Measurements from ENCODE around the gene PTPN1. TPM values are rescaled to one million over a fixed set of nuclear protein-coding genes. Genes with fewer than 3 reads are reported as not detected.

PTPN1 gene
- total RNA-seq, 4 donors from 2014 or later = 20.7 to 26.7 (median 23.7) TPM

DNA sequence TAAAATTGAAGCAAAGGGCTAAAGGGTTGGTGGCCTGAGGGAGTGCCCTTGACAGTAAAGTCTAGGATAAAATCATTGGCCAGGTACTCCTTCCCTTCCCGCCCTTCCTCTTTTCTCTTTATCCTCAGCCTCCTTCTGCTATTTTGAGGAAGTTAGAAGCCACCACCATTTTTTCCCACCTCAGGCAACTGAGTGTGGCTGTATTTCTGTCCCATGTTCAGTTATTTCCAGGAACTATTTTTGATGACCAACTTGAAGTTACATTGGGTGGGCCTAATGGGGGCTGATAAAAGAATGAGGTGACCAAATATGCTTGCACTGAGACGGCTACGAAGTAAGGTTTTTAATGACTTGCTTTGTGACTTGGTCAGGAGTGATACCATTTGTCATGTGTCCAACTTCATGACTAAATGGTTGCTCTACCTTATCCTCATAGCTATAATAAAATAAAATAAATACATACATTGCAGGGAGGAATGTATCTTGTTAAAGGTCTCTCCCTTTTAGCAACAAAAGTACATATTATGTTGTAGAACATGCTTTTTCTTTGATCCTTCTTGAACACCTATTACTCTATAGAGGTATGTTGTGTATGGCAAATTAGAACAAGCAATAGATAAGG is 12.0 kb downstream of the PTPN1 start:
- 94 to 96% methylated on average over 3 of the region's 3 CpGs for WGBS, 2 donors
- no peaks in the 10 kb centered on the region for H3K27me3 ChIP-seq
- H3K36me3 ChIP-seq = no peaks in the 10 kb centered on the region
- no peaks in the 10 kb centered on the region for H3K9me3 ChIP-seq
- TF ChIP-seq EP300 (IDR thresholded peaks at IDR 0.05) (no peak), POLR2A (IDR thresholded peaks at IDR 0.05) (no peak)
- TF ChIP-seq, protein P1, sequence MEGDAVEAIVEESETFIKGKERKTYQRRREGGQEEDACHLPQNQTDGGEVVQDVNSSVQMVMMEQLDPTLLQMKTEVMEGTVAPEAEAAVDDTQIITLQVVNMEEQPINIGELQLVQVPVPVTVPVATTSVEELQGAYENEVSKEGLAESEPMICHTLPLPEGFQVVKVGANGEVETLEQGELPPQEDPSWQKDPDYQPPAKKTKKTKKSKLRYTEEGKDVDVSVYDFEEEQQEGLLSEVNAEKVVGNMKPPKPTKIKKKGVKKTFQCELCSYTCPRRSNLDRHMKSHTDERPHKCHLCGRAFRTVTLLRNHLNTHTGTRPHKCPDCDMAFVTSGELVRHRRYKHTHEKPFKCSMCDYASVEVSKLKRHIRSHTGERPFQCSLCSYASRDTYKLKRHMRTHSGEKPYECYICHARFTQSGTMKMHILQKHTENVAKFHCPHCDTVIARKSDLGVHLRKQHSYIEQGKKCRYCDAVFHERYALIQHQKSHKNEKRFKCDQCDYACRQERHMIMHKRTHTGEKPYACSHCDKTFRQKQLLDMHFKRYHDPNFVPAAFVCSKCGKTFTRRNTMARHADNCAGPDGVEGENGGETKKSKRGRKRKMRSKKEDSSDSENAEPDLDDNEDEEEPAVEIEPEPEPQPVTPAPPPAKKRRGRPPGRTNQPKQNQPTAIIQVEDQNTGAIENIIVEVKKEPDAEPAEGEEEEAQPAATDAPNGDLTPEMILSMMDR (IDR thresholded peaks at IDR 0.05) = no peak
- DNase-seq (ENCODE audit: low spot score in 2 of 2) = no peak
- no peak overlapping the region for H3K27ac ChIP-seq
- no peak overlapping the region for H3K4me3 ChIP-seq
- peaks cover 0 to 69% (median 32%) of the 10 kb centered on the region in 4 donors for H3K4me1 ChIP-seq

DNA sequence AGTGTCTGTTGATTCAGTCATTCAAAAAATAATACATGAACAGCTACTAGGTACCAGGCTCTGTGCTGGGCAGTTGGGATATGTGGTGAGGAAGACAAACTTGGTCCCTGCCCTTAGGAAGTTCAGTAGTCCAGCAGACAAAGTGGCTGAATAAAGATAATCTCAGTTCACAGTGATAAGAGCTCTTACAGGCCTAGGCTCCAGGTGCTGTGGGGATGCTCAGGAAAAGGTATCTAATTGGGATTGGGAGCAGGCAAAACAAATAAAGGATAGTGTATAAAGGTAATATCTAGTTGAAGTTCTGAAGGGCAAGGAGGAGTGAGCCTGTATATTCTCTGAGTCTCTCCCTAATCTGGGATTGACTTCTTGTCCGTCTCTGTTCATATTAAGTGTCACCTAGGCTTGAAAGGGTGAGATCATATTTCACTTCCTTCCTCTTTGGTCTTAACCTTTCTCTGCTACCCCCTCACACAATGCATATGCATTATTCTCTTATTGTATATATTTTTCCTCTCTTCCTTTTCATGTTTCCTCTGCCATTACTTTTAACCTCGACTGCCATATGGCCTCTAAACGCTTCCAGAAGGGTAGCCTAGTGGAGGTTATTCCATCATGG is 13.5 kb downstream of the PTPN1 start:
- TF ChIP-seq, protein P1 (IDR thresholded peaks at IDR 0.05) = no peak
- TF ChIP-seq EP300 (IDR thresholded peaks at IDR 0.05) (no peak), POLR2A (IDR thresholded peaks at IDR 0.05) (no peak)
- WGBS, 2 donors = 59% methylated on average over 3 of the region's 3 CpGs
- no peak overlapping the region for H3K27ac ChIP-seq
- no peaks in the 10 kb centered on the region for H3K27me3 ChIP-seq
- no peak overlapping the region for H3K4me3 ChIP-seq
- peaks cover 0 to 62% (median 27%) of the 10 kb centered on the region in 4 donors for H3K4me1 ChIP-seq
- no peaks in the 10 kb centered on the region for H3K36me3 ChIP-seq
- H3K9me3 ChIP-seq = no peaks in the 10 kb centered on the region
- DNase-seq (ENCODE audit: low spot score in 2 of 2) = no peak

DNA sequence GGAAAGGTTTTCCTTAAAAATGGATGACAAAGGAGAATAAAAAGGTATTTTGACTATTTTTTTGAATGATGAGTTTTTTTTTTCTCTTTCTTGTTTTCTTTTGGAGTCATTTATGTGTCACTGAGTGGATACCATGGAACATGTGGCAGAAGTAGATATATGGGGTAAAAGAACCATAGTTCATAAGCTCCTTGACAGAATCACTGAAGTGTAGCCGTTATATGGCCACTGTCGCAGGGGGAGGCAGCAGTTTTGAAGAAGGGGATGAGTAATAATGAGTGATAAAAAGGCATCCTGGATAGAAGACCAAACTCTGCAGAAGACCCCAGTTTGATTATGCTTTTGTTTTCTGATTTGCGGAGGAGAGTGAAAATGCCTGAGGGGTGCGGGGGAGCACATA is 15.5 kb downstream of the PTPN1 start:
- no peaks in the 10 kb centered on the region for H3K9me3 ChIP-seq
- TF ChIP-seq POLR2A (IDR thresholded peaks at IDR 0.05) = no peak
- no peak for TF ChIP-seq EP300 (IDR thresholded peaks at IDR 0.05)
- TF ChIP-seq, protein P1 (IDR thresholded peaks at IDR 0.05) = no peak
- no peaks in the 10 kb centered on the region for H3K36me3 ChIP-seq
- no peaks in the 10 kb centered on the region for H3K27me3 ChIP-seq
- H3K4me3 ChIP-seq = no peak overlapping the region
- WGBS, 2 donors = 94 to 96% methylated on average over 4 of the region's 4 CpGs
- H3K4me1 ChIP-seq = peaks cover 0 to 49% (median 23%) of the 10 kb centered on the region in 4 donors
- no peak for DNase-seq (ENCODE audit: low spot score in 2 of 2)
- no peak overlapping the region for H3K27ac ChIP-seq

DNA sequence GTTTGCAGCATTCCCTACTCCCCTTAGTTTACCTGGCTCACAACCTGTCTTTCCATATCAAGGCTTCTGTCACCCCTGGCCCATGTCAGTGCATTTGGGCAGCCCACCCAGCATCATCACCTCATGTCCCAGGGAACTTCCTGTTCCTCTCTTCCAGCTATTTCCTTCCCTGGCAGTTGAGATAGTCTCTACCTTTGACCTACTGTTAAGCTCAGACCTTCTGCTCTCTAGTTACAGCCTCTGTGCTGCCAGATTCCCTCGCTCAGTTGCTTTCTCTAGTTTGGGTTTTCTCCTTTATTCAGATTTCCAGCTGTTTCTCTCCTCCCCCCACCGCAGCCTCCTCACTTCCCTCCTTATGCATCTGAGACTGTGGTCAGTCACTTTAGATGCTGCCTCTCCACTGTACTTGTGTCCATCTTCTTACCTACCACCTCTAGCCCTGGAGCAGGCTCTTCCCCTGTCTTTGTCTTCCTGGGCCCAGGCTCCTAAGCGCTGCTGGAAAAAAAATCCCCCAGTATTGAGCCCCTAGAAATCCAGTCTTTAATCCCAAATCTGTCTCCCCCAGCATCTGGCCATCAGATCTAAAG is 16.3 kb downstream of the PTPN1 start:
- peaks cover 0 to 47% (median 23%) of the 10 kb centered on the region in 4 donors for H3K4me1 ChIP-seq

More for the DNA sequence above, 16.3 kb downstream of the PTPN1 start:
- Histone ChIP-seq H3K27ac (no peak overlapping the region), H3K4me3 (no peak overlapping the region), H3K36me3 (no peaks in the 10 kb centered on the region), H3K27me3 (no peaks in the 10 kb centered on the region), H3K9me3 (no peaks in the 10 kb centered on the region)
- 69 to 75% methylated on average over 3 of the region's 3 CpGs for WGBS, 2 donors
- DNase-seq (ENCODE audit: low spot score in 2 of 2) = no peak
- TF ChIP-seq POLR2A (IDR thresholded peaks at IDR 0.05) (no peak), EP300 (IDR thresholded peaks at IDR 0.05) (no peak)
- TF ChIP-seq, protein P1 (IDR thresholded peaks at IDR 0.05) = no peak
